Measurements from ENCODE around the gene DNAH3.

Gene DNAH3

GRCh38 chr16:21021316-21021715, 129.3 kb downstream of the DNAH3 start:
- Histone ChIP-seq H3K9ac (no peak overlapping the region), H3K4me2 (no peak overlapping the region), H3K4me3 (IDR thresholded peaks at IDR 0.05; ENCODE audit: insufficient read depth, low read depth, low read length) (no peak overlapping the region), H3K4me1 (ENCODE audit: low read depth, poor library complexity, severe bottlenecking) (no peaks in the 10 kb centered on the region), H2AFZ (ENCODE audit: low read depth) (no peak overlapping the region), H3K27ac (no peak overlapping the region), H3K79me2 (ENCODE audit: insufficient read depth, low read depth) (no peaks in the 10 kb centered on the region), H3K36me3 (ENCODE audit: insufficient read depth) (no peaks in the 10 kb centered on the region), H4K20me1 (ENCODE audit: insufficient read depth) (no peaks in the 10 kb centered on the region), H3K27me3 (ENCODE audit: insufficient read depth, low read depth) (no peaks in the 10 kb centered on the region)
- TF ChIP-seq, protein P1, sequence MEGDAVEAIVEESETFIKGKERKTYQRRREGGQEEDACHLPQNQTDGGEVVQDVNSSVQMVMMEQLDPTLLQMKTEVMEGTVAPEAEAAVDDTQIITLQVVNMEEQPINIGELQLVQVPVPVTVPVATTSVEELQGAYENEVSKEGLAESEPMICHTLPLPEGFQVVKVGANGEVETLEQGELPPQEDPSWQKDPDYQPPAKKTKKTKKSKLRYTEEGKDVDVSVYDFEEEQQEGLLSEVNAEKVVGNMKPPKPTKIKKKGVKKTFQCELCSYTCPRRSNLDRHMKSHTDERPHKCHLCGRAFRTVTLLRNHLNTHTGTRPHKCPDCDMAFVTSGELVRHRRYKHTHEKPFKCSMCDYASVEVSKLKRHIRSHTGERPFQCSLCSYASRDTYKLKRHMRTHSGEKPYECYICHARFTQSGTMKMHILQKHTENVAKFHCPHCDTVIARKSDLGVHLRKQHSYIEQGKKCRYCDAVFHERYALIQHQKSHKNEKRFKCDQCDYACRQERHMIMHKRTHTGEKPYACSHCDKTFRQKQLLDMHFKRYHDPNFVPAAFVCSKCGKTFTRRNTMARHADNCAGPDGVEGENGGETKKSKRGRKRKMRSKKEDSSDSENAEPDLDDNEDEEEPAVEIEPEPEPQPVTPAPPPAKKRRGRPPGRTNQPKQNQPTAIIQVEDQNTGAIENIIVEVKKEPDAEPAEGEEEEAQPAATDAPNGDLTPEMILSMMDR (conservative IDR thresholded peaks at IDR 0.05; ENCODE audit: low read depth, low read length) = no peak

DNA sequence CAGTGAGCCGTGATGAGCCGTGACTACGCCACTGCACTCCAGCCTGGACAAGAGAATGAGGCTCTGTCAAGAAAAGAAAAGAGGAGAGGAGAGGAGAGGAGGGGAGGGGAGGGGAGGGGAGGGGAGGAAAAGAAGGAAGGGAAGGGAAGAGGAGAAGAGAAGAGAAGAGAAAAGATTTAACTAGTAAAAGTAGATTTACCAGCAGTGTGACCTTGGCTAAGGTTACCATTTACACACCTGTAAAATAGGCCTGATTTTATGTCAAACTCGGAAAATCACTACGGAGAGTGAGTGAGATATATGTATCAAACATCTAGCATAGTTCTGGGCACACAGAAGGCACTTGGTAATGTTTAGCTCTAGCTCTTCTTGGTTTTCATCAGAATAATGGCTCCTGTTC, 140.8 kb downstream of the DNAH3 start:
- Histone ChIP-seq H3K27me3 (ENCODE audit: insufficient read depth, low read depth) (no peaks in the 10 kb centered on the region), H3K9ac (no peak overlapping the region), H4K20me1 (ENCODE audit: insufficient read depth) (no peaks in the 10 kb centered on the region), H3K4me1 (ENCODE audit: low read depth, poor library complexity, severe bottlenecking) (no peaks in the 10 kb centered on the region), H3K79me2 (ENCODE audit: insufficient read depth, low read depth) (no peaks in the 10 kb centered on the region), H3K4me3 (IDR thresholded peaks at IDR 0.05; ENCODE audit: insufficient read depth, low read depth, low read length) (no peak overlapping the region), H3K4me2 (no peak overlapping the region), H2AFZ (ENCODE audit: low read depth) (no peak overlapping the region), H3K27ac (no peak overlapping the region), H3K36me3 (ENCODE audit: insufficient read depth) (no peaks in the 10 kb centered on the region)
- TF ChIP-seq, protein P1 (conservative IDR thresholded peaks at IDR 0.05; ENCODE audit: low read depth, low read length) = no peak

DNA sequence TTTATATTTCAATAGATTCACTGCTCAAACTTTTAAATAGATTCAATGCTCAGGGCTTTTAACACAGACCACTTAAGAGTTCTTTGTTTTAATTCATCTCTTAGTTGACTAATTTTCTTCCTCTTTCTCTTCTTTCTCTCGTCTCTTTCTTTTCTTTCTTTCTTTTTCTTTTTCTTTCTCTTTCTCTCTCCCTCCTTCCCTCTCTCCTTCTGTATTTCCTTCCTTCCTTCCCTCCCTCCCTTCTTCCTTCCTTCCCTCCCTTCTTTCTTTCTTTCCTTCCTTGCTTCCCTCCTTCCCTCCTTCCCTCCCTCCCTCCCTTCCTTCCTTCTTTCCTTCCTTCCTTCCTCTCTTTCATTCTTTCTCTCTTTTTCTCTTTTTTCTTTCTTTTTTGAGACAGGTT, 145.6 kb downstream of the DNAH3 start:
- no peak overlapping the region for H2AFZ ChIP-seq (ENCODE audit: low read depth)
- H3K9ac ChIP-seq = no peak overlapping the region
- H3K36me3 ChIP-seq (ENCODE audit: insufficient read depth) = no peaks in the 10 kb centered on the region
- H3K4me1 ChIP-seq (ENCODE audit: low read depth, poor library complexity, severe bottlenecking) = no peaks in the 10 kb centered on the region
- H4K20me1 ChIP-seq (ENCODE audit: insufficient read depth) = no peaks in the 10 kb centered on the region
- H3K4me2 ChIP-seq = no peak overlapping the region
- no peaks in the 10 kb centered on the region for H3K79me2 ChIP-seq (ENCODE audit: insufficient read depth, low read depth)
- H3K27me3 ChIP-seq (ENCODE audit: insufficient read depth, low read depth) = no peaks in the 10 kb centered on the region
- TF ChIP-seq, protein P1 (conservative IDR thresholded peaks at IDR 0.05; ENCODE audit: low read depth, low read length) = no peak
- H3K4me3 ChIP-seq (IDR thresholded peaks at IDR 0.05; ENCODE audit: insufficient read depth, low read depth, low read length) = no peak overlapping the region
- H3K27ac ChIP-seq = no peak overlapping the region

DNA sequence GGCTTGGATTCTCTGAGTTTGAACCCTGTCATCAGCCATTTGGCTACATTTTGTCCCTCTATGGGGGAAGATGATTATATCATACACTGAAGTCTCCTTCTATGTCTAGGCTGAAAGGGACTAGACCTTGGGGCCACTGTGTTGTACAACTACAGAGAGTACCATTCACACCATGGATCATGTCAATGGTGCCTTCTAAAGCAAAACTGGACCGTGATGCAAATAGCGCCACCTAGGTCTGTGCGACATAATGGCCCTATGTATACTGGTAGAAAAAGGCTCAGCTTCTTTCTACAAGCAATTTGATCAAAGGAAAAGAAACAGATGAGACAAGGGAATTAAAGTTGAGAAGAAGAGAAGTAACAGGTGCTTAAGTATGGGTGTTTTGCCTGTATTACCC, 149.4 kb downstream of the DNAH3 start:
- Histone ChIP-seq H3K4me2 (no peak overlapping the region), H3K9ac (no peak overlapping the region), H3K4me1 (ENCODE audit: low read depth, poor library complexity, severe bottlenecking) (no peaks in the 10 kb centered on the region), H4K20me1 (ENCODE audit: insufficient read depth) (no peaks in the 10 kb centered on the region), H3K27ac (no peak overlapping the region), H3K79me2 (ENCODE audit: insufficient read depth, low read depth) (no peaks in the 10 kb centered on the region), H3K27me3 (ENCODE audit: insufficient read depth, low read depth) (no peaks in the 10 kb centered on the region), H2AFZ (ENCODE audit: low read depth) (no peak overlapping the region), H3K36me3 (ENCODE audit: insufficient read depth) (no peaks in the 10 kb centered on the region), H3K4me3 (IDR thresholded peaks at IDR 0.05; ENCODE audit: insufficient read depth, low read depth, low read length) (no peak overlapping the region)
- TF ChIP-seq, protein P1 (conservative IDR thresholded peaks at IDR 0.05; ENCODE audit: low read depth, low read length) = peak; percentile 30; the same call in 1 of the 2 replicates
